ENCODE results near the gene BAIAP2.

- TF ChIP-seq SNAI2 (CRISPR knock-in tag; IDR thresholded peaks at IDR 0.05) (no peak), TCF4 (CRISPR knock-in tag; IDR thresholded peaks at IDR 0.05; ENCODE audit: borderline replicate concordance) (no peak), PATZ1 (CRISPR knock-in tag; IDR thresholded peaks at IDR 0.05; ENCODE audit: borderline replicate concordance) (no peak), ZFP30 (CRISPR knock-in tag; IDR thresholded peaks at IDR 0.05) (no peak), CSRNP3 (CRISPR knock-in tag; IDR thresholded peaks at IDR 0.05) (no peak), CREB5 (CRISPR knock-in tag; IDR thresholded peaks at IDR 0.05; ENCODE audit: low read depth) (no peak), ZFP3 (CRISPR knock-in tag; IDR thresholded peaks at IDR 0.05) (no peak), ARNTL (CRISPR knock-in tag; IDR thresholded peaks at IDR 0.05; ENCODE audit: borderline replicate concordance, low read depth) (no peak), TOX (CRISPR knock-in tag; IDR thresholded peaks at IDR 0.05; ENCODE audit: borderline replicate concordance) (no peak), PPARA (CRISPR knock-in tag; IDR thresholded peaks at IDR 0.05; ENCODE audit: borderline replicate concordance) (no peak), ZC3H10 (CRISPR knock-in tag; IDR thresholded peaks at IDR 0.05) (no peak)
These were observed 126.6 kb downstream of the BAIAP2 start for GRCh38 chr17:81161536-81161935.
